Kidney tubule cell (primary cell): Measurements from ENCODE around the gene CLDN6.

ENCODE experiments used
- DNase-seq: peaks from one replicate; pipeline ENCODE4 v3.0.0-alpha.2; 2018; ENCODE audit warnings: low spot score

CLDN6 gene

DNA sequence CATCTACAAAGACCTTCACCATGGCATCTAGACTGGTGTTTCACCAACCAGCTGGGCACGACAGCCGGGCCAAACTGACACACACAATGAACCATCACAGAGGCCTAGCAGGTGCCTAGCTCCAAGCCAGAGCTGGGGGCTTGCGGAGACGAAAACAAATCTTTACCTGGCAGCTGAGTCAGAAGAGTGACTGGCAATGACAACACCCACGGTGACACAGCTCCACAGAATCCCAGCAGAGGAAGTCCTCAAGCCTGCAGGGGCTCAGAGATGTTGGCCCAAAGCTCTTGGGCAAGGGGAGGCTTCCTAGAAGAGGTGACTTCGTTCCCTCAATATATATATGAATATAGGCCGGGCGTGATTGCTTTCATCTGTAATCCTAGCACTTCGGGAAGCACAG, 33.5 kb upstream of the CLDN6 start:
- DNase-seq = peak; percentile 20

- DNase-seq = no peak
Measured at GRCh38 chr16:3051009-3051408, 33.0 kb upstream of the CLDN6 start.

GRCh38 chr16:3050487-3050886, 32.5 kb upstream of the CLDN6 start:
- no peak for DNase-seq

GRCh38 chr16:3049921-3050481, 32.0 kb upstream of the CLDN6 start:
- no peak for DNase-seq

DNA sequence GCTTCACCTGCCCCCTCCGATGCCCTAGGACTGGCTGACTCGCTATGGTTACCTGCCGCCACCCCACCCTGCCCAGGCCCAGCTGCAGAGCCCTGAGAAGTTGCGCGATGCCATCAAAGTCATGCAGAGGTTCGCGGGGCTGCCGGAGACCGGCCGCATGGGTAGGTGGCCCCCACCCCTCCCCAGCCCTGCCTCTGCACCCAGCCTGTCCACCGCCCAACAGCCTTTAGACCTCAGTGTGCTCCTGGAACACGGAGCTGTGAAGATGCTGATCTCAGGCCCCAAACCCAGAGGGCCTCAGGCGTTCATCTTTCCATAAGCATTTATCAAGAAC, 29.4 kb upstream of the CLDN6 start:
- no peak for DNase-seq

- DNase-seq = no peak
Measured at GRCh38 chr16:3046641-3047386, 28.8 kb upstream of the CLDN6 start.

DNA sequence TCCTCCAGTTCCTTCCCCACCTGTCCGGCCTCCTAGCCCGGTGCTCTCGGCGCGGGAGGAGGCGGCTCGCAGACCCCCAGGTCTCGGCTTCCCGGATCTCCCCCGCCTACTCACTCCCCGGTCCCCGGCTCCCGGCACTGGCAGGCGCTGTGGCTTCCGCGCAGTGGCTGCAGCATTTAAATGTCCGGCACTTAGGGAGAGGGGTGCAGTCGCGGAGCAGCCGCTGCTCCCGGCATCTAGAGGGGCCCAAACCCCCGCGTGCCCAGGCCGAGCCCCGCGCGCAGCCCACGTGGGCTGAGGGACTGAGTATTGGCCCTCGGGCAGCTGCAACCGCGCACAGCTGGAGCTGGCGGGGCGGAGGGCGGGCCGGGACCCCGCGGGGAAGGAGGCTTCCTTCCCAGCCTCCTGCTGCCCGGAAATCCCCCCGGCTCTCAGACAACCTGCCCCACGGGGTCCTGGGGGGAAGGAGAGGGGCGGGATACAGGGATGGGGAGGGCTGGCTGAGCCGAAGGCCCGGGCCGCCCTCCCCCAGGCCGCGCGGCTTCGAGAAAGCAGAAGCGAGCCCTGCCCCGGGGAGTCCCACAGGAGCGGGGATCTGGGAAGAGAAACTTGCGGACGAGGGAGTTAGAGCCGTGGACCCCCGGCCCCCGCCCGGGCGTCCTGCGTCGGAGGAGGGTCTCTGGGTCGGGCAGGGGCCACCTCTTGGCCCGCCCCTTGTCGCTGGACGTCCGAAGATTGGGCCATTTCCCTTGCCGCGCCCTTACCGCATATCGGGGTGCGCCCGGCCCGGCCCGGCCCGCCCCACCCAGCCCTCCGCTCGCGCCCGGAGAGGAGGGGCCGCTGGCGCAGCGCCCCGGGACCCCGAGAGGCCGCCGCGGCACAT, 28.0 kb upstream of the CLDN6 start, which contains the start of gene MMP25:
Gene MMP25, plus strand, starts transcription at position 804 of the 883 bp plus-strand sequence. CDS start 357 bp downstream, outside the sequence.
- no peak for DNase-seq

- no peak for DNase-seq
Measured at GRCh38 chr16:3044708-3045107, 26.7 kb upstream of the CLDN6 start.

DNA sequence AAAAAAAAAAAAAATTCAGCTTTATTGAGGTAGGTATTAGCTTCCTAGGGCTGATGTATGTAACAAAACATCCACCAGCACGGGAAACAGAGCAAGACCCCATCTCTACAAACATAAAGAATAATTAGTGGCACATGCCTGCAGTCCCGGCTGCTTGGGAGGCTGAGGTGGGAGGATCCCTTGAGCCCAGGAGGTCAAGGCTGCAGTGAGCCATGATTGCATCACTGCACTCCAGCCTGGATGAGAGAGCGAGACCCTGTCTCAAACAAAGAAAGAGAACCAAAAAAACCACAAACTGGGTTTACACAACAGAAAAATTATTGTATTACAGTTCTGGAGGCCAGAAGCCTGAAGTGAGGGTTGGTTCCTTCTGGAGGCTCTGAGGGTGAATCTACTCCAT, 24.4 kb upstream of the CLDN6 start:
- DNase-seq = no peak

DNA sequence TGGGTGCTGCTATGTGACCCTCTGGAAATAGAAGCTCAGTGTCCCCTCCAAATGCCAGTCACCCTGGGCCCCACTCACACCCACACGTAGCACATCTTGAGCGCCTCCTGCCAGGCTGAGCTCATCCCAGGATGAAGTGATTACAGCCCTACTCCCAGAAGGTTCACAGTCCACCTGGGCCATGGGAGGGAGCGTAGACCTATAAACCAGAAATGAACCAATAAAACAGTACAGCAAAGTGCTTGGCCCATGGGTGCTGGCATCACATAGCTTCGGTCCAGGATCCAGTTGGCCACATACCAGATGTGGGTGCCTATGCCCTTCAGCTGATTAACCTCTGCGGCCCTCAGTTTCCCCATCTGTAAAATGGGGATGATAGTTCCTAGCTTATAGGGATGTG, 20.9 kb upstream of the CLDN6 start:
- no peak for DNase-seq

- no peak for DNase-seq
Measured at GRCh38 chr16:3038256-3038655, 20.3 kb upstream of the CLDN6 start.

GRCh38 chr16:3036726-3037315, 18.8 kb upstream of the CLDN6 start, which contains the start of gene BICDL2:
Gene BICDL2 (minus strand): TSS chr16:3036944. CDS start chr16:3035496, 1,448 bp downstream.
- no peak for DNase-seq

DNA sequence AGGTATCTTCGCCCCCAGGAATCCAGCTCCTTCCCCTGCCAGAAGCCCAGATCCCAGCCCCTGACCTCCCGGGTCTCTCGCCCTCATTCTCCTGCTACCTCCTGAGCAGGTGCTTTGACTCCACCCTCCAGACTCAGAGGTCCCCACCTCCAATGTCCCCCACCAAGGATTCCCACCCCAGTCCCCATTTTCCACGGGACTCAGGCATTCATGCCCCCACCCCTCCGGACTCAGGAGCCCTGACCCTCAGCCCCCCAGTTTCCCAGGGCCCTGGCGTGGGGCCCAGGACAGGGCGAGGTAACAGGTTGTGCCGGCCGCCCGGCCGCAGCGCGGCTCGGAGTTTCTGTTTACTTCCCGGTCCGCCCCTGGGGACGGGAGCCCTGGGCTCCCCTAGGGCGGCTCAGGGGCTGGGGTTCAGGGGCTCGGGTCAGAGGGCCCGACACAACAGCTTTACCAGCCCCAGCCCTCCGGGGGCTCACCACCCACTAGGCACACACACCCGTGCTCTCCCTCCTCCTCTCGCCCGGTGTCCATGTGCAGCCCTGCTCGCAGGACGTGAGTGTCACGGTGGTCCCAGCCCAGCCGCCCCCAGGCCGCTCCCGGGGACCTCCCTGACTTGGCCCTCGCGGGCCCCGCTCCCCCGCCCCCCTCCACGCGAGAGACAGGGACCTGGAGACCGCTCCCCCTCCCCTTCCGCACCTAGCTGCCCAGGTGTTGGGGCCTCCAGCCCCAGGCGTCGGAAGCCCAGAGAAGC, 18.2 kb upstream of the CLDN6 start:
- DNase-seq = no peak

DNA sequence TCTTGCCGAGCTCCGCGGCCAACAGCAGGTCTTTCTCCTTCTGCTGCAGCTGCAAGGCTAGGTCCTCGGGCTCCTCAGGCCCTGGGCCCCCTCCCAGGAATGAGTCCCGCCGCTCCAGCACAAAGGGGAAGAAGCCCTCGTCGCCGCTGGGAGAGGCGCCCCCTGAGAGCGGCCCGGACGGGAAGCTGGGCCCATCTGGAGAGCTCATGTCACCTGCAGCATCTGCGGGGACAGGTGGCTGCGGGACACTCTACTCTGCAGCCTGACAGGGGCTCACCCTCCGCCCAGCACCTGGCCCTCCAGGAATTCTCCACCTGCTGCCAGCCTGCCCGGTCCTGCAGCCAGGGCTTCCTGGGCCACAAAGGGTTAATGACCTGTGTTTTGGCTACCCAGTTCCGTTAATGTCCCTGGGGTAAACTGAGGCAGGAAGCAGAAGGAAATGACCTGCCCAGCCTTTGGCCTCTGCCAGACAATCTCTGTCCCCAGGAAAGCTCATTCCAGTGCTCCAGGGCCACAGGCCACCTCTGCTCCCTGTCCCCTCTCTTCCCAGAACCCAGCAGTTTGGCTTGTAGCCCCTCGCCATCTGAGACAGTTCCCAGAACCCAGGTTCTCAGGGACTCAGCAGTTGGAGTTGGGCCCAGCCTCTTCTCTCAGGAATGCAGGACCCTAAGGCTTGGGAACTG, 17.4 kb upstream of the CLDN6 start:
- no peak for DNase-seq

DNA sequence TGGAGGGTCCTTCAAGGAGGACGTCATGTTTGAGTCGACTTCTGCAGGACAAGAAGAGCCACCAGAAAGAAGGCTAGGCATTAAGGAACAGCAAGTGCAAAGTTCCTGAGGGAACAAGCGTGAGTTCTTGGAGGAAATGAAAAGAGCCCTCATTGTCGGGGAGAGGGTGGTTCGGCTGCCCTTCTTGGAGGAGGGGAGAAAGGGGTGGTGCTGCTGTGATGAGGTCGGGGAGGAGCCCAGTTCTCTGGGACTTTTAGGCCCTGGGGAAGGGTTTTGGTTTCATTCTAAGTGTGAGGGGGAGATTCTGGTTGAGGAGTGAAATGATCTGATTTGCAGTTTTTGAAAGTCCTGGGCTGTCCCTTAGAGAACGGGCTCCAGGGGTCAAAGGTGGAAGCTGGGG, 14.6 kb upstream of the CLDN6 start:
- DNase-seq = no peak

DNA sequence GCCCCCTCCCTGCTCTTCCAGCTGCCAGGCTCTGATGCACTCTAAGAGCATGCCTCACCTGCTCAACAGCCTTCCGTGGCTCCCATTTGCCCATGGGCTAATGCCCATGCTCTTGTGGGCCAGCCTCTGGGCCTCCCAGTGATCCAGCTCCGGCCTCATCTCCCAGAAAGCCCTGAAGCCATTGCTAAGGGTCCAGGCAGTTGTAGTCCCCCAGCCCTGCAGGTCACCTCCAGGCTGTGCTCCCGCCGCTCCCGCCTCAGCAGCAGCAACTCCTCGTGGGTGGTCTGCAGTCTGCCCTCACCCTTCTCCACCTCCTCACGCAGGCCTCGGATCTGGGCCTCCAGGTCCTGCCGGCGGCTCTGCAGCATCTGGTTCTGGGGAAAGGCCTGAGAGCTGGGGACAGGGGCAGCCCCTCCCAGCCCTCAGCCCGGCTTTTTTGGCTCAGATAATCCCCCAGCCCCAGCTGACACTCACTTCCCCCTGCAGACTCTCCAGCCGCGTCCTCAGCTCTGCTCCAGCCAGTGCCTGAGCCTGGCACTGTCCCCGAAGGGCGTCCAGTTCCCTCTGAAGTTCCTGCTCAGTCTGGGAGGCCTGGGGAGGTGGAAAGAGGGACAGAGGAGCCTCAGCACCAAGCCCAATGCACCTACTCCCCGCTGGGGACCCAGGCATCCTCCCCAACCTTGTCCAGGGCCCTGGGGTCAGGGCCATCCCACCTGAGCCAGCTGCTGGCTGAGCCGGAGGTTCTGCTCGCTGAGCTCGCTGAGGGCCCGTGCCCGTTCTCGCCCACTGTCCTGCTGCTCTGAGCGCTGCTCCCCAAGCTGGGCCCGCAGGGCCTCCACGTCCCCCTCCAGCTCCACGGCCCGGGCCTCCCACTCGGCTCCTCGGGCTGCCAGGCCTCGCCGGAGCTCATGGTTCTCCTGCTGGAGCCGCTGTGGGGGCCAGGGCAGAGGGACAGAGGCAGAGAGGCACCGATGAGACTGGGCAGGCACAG, 12.5 kb upstream of the CLDN6 start:
- DNase-seq = no peak

DNA sequence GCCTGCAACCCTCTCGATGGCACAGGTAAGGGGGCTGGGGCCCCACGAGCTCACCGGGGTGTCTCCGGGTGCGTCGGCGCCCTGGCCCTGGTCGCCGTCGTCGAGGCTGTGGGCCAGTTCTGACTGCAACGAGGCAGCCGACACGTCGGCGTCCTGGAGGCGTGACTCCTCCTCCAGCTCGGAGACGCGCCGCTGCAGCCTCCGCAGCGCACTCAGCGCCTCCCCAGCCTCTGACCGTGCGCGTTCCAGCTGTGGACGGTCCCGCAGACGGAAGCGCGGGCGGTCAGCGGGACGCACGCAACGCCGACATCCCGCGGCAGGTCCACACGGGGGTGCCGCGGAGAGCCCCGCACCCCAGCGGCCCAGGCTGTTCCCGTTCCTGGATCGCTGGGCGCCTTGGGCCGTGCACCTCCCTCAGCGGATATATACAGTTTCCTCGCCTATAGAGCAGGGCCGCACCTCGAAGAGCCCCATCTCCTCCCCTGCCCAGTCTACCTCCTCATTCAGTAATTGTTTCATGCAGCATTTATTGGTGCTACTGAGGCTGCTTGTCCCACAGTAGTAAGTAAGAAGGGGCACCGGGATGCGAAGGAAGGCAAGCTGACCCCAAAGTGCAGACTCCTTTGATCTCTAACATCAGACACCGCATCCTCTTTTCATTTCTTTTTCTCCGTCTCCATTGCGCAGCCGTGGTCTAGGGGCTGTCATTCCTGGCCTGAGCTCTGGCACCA, 11.7 kb upstream of the CLDN6 start:
- DNase-seq = no peak

- no peak for DNase-seq
Measured at GRCh38 chr16:3028716-3029319, 10.8 kb upstream of the CLDN6 start.
